Endothelial cell (in vitro differentiated cells): Measurements from ENCODE around the gene COMMD10. TPM values are rescaled to one million over a fixed set of nuclear protein-coding genes. Genes with fewer than 3 reads are reported as not detected.
A peak's percentile ranks its signal among the peaks of the same experiment; 100 is the strongest.

Experiments
- DNase-seq: peaks from one replicate; pipeline ENCODE4 v3.0.0; 2021; ENCODE audit warnings: low spot score
- H3K27ac Mint-ChIP-seq: one replicate; pipeline ENCODE4 v1.8.0; 2021; ENCODE audit warnings: mixed read lengths, inconsistent platforms; ENCODE audit not compliant: unreplicated experiment
- H3K27me3 Mint-ChIP-seq: one replicate; pipeline ENCODE4 v1.8.0; 2021; ENCODE audit warnings: mild to moderate bottlenecking, moderate library complexity, mixed read lengths, inconsistent platforms; ENCODE audit not compliant: unreplicated experiment
- H3K36me3 Mint-ChIP-seq: one replicate; pipeline ENCODE4 v1.8.0; 2021; ENCODE audit warnings: mild to moderate bottlenecking, low read depth, mixed read lengths, inconsistent platforms; ENCODE audit not compliant: unreplicated experiment
- H3K4me1 Mint-ChIP-seq: one replicate; pipeline ENCODE4 v1.8.0; 2021; ENCODE audit warnings: mild to moderate bottlenecking, mixed read lengths, inconsistent platforms; ENCODE audit not compliant: unreplicated experiment
- H3K4me3 Mint-ChIP-seq: one replicate; pipeline ENCODE4 v1.8.0; 2021; ENCODE audit warnings: mild to moderate bottlenecking, mixed read lengths, inconsistent platforms; ENCODE audit not compliant: unreplicated experiment
- H3K9me3 Mint-ChIP-seq: one replicate; pipeline ENCODE4 v1.8.0; 2021; ENCODE audit warnings: mixed read lengths, inconsistent platforms; ENCODE audit not compliant: unreplicated experiment
- CTCF ChIP-seq: fragments of 200-600 bp; sonication (generic); IDR thresholded peaks from one replicate; pipeline ENCODE4 v1.5.0; 2021; ENCODE audit warnings: antibody characterized with exemption; ENCODE audit not compliant: unreplicated experiment
- total RNA-seq: library from RNA; stranded (reverse); fragmentation: NEBNext Ultra II Directional; extraction: Animal tissue kit (Norgen Biotek cat#: 25700); gene quantifications from one replicate; pipeline ENCODE4 v1.2.1, GENCODE V29; 2021; ENCODE audit not compliant: unreplicated experiment

COMMD10 gene
- total RNA-seq, 1 donor from 2014 or later, result 27.8 TPM

- peaks cover 7% of the 10 kb centered on the region for H3K36me3 Mint-ChIP-seq
- DNase-seq, result no peak
These were observed 230.7 kb downstream of the COMMD10 start for GRCh38 chr5:116315531-116315930.

DNA sequence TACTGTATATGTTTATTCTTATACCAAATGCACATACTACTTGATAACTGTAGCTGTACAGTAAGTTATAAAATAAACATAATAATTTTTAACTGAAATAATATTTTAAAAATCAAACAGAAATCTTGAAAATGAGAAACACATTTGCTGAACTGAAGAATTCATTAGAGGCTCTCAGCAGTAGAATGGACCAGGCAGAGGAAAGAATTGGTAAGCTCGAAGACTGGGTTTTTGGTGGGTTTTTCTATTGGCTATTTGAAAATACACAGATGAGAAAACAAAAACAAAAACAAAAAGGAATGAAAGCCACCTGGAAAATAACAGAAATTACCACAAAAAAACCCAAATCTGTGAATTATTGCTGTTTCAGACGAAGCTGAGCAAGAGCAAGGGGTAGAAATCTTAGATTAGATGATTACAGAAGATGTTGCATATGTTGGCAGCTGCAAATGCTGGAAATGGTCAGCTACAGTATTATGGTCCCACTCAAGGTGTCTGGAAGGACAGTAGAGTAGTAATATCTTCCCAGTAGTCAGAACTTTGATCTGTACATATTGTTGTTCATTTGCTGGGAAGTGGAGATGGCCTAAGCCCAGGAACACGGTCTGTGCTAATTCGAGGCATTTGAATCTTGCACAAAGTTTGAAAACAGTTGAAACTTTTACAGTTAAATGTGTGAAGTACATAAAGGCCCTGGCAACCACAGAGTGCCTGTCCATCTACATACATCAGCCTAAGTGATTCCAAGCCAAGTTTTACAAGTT lies 233.4 kb downstream of the COMMD10 start:
- H3K4me1 Mint-ChIP-seq, result no peaks in the 10 kb centered on the region

More at GRCh38 chr5:116315531-116315930, 230.7 kb downstream of the COMMD10 start:
- no peak for TF ChIP-seq CTCF
- Mint-ChIP-seq H3K27ac (no peak overlapping the region), H3K27me3 (no peaks in the 10 kb centered on the region), H3K4me3 (no peak overlapping the region), H3K9me3 (no peaks in the 10 kb centered on the region), H3K4me1 (no peaks in the 10 kb centered on the region)

DNA sequence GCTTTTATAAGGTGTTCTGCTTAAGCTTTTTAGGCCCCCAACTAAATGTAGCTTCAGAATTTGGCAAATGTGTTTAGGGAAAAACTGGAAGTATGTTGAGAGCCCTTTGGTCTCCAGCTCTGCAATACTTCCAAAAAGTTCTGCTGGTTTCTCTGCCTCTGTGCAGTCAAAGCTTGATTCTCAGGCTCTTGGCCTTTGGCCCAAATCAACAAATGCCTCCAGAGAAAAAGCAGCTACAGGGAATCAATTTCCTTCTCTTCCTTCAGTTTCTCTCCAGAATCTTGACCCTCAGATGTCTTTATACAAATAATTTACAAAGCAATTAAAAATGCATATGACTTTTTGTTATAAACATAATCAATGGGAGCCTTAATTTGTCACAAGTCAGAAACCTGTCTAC lies 235.7 kb downstream of the COMMD10 start:
- no peaks in the 10 kb centered on the region for H3K27me3 Mint-ChIP-seq
- H3K36me3 Mint-ChIP-seq, result peaks cover 15% of the 10 kb centered on the region
- H3K4me1 Mint-ChIP-seq, result no peaks in the 10 kb centered on the region
- no peak overlapping the region for H3K4me3 Mint-ChIP-seq
- H3K9me3 Mint-ChIP-seq, result no peaks in the 10 kb centered on the region
- DNase-seq, result no peak
- no peak for TF ChIP-seq CTCF
- H3K27ac Mint-ChIP-seq, result no peak overlapping the region

More for the DNA sequence above, 233.4 kb downstream of the COMMD10 start:
- H3K27me3 Mint-ChIP-seq, result no peaks in the 10 kb centered on the region
- H3K4me3 Mint-ChIP-seq, result no peak overlapping the region
- H3K27ac Mint-ChIP-seq, result no peak overlapping the region
- TF ChIP-seq CTCF, result no peak
- no peak for DNase-seq
- H3K36me3 Mint-ChIP-seq, result peaks cover 10% of the 10 kb centered on the region
- no peaks in the 10 kb centered on the region for H3K9me3 Mint-ChIP-seq

- Mint-ChIP-seq H3K36me3 (peaks cover 55% of the 10 kb centered on the region), H3K4me3 (peak overlapping the region; percentile 35), H3K4me1 (no peaks in the 10 kb centered on the region), H3K27ac (no peak overlapping the region), H3K27me3 (no peaks in the 10 kb centered on the region), H3K9me3 (peaks cover 7% of the 10 kb centered on the region)
- no peak for DNase-seq
- no peak for TF ChIP-seq CTCF
These were observed 244.7 kb downstream of the COMMD10 start for GRCh38 chr5:116329503-116329902.

DNA sequence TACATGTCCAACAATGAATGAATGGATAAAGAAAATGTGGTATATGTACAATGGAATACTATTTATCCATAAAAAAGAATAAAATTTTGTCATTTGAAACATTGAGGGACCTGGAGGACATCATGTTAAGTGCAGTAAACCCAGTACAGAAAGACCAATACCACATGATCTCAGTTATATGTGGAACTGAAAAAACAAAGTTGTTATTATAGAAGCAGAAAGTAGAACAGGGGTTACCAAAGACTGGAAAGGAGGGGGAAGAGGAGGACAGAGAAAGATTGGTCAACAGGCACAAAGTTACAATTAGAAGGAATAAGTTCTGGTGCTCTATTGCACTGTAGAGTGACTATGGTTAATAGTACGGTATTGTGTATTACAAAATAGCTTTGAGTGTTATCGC lies 256.0 kb downstream of the COMMD10 start:
- no peak for DNase-seq
- Mint-ChIP-seq H3K9me3 (no peaks in the 10 kb centered on the region), H3K27me3 (peaks cover 2% of the 10 kb centered on the region)

More for the DNA sequence above, 256.0 kb downstream of the COMMD10 start:
- no peak for TF ChIP-seq CTCF
- Mint-ChIP-seq H3K36me3 (peaks cover 6% of the 10 kb centered on the region), H3K27ac (no peak overlapping the region), H3K4me1 (peaks cover 10% of the 10 kb centered on the region), H3K4me3 (no peak overlapping the region)

Other genes starting within 250 kb of the COMMD10 start
- gene ATG12, start 243.5 kb upstream of the COMMD10 start, total RNA-seq, result 50.8 TPM
- gene AP3S1, start 243.1 kb upstream of the COMMD10 start, total RNA-seq, result 118 TPM
- gene LVRN, start 122.5 kb upstream of the COMMD10 start, total RNA-seq, result 1.3 TPM
- not detected for gene ARL14EPL, start 52.6 kb upstream of the COMMD10 start, total RNA-seq